Psoas muscle (tissue), 8 donors: ENCODE data around the gene CMTM1. TPM values are rescaled to one million over a fixed set of nuclear protein-coding genes. Genes with fewer than 3 reads are reported as not detected.

Experiments used
- ATAC-seq, 4 donors: fragments of 200-7000 bp; cut with Tn5 transposase; one replicate each; pipeline ENCODE4 v1.9.1; 2020; ENCODE audit warnings: moderate library complexity in 3 of 4, mild to moderate bottlenecking in 2 of 4
- DNase-seq, 2 donors: peaks; one replicate each; pipeline ENCODE4 v3.0.0-alpha.2; 2020
- H3K27ac ChIP-seq: fragments of 200-600 bp; one replicate; pipeline ENCODE4 v1.8.0; 2022
- H3K27me3 ChIP-seq, 3 donors: fragments of 200-600 bp in 1 of 3; one replicate each; pipeline versions ENCODE4 v1.6.1 to v1.8.0; 2013 to 2022; ENCODE audit warnings: low read length in 2 of 3, mild to moderate bottlenecking in 2 of 3, moderate library complexity in 1 of 3; ENCODE audit not compliant: insufficient read depth in 3 of 3
- H3K36me3 ChIP-seq, 2 donors: fragments of 200-600 bp in 1 of 2; one replicate each; pipeline versions ENCODE4 v1.6.1 to v1.8.0; 2013 to 2022; ENCODE audit warnings: low read depth in 1 of 2, mild to moderate bottlenecking in 1 of 2, moderate library complexity in 1 of 2; ENCODE audit not compliant: insufficient read depth in 1 of 2
- H3K4me1 ChIP-seq: fragments of 200-600 bp; one replicate; pipeline ENCODE4 v1.8.0; 2022
- H3K4me3 ChIP-seq: fragments of 200-600 bp; one replicate; pipeline ENCODE4 v1.8.0; 2022; ENCODE audit warnings: mild to moderate bottlenecking
- H3K9me3 ChIP-seq: fragments of 200-600 bp; one replicate; pipeline ENCODE4 v1.8.0; 2022
- WGBS, 3 donors: extraction: QIAGEN DNeasy Blood & Tissue Kit; methylation state at CpG; one replicate each; pipeline versions ENCODE4 v1.1.6 to v1.1.7; 2013; 5-methylcytosine and 5-hydroxymethylcytosine counted together
- intact Hi-C, 2 donors: fragments of 100-400 bp; cut with DNase I; formaldehyde crosslinking; loops; one replicate each; pipeline versions ENCODE4 v1.11.0 to v1.14.2; 2022
- polyA plus RNA-seq, 3 donors: library from polyadenylated mRNA; stranded (reverse); fragments of 200-250 nt; gene quantifications; one replicate each; pipeline ENCODE4 v1.2.3, GENCODE V29; 2013
- total RNA-seq, 4 donors: library from RNA; stranded (reverse); fragmentation: NEBNext Ultra II Directional in 2 of 4; extraction: Animal tissue kit (Norgen Biotek cat#: 25700) in 2 of 4; gene quantifications; one replicate each; pipeline versions ENCODE4 v1.2.1 to v1.2.4, GENCODE V29; 2021 to 2023
- TF ChIP-seq, protein P1 (sequence below): fragments of 200-600 bp; IDR thresholded peaks from one replicate; pipeline ENCODE4 v1.8.0; 2022; ENCODE audit warnings: antibody characterized with exemption
- donor health status: healthy with polysubstance abuse.
- donor health status: DM: no; HTN: no; CAD: no; lungs with moderate emphysema.
- donor health status: Bipolar disorder and iron deficiency.
- donor health status: healthy.
- donor health status: DM: yes; HTN: yes; CAD: no.
- donor health status: DM: no; HTN: no; CAD: no.
- donor health status: DM: no; HTN: no; CAD: no.
- donor health status: DM: yes; HTN: yes; CAD: no.

Gene CMTM1
- total and polyA plus RNA-seq, 7 donors: 0.04 to 1.1 (median 0.50) TPM; not detected in 3

DNA sequence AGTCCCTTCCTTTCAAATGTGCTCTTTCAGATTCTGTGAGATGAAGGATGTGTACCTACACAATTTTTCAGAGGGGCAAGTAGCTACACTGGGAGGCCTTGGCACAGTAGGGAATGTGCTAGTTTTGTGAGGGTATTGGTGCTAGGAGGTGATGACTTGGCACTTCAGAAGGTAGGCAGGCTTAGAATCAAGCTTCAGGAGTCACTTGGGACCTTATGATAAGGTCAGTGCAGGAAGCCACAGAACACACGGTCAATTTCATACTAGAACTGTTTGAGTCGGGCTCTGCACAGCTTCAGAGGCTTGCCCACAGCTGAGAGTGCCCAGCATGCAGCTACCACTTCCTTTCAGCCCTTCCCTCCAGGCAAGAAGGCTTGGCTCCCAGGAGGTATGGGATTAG is 6.1 kb downstream of the CMTM1 start:
- TF ChIP-seq, protein P1, sequence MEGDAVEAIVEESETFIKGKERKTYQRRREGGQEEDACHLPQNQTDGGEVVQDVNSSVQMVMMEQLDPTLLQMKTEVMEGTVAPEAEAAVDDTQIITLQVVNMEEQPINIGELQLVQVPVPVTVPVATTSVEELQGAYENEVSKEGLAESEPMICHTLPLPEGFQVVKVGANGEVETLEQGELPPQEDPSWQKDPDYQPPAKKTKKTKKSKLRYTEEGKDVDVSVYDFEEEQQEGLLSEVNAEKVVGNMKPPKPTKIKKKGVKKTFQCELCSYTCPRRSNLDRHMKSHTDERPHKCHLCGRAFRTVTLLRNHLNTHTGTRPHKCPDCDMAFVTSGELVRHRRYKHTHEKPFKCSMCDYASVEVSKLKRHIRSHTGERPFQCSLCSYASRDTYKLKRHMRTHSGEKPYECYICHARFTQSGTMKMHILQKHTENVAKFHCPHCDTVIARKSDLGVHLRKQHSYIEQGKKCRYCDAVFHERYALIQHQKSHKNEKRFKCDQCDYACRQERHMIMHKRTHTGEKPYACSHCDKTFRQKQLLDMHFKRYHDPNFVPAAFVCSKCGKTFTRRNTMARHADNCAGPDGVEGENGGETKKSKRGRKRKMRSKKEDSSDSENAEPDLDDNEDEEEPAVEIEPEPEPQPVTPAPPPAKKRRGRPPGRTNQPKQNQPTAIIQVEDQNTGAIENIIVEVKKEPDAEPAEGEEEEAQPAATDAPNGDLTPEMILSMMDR: no peak
- no peak overlapping the region for H3K4me3 ChIP-seq
- ATAC-seq: no peak
- peaks cover 0 to 23% (median under 1%) of the 10 kb centered on the region in 3 donors for H3K27me3 ChIP-seq
- H3K4me1 ChIP-seq: no peaks in the 10 kb centered on the region
- H3K9me3 ChIP-seq: no peaks in the 10 kb centered on the region
- WGBS, 3 donors: 49 to 73% (median 58%) methylated on average over 2 of the region's 2 CpGs
- no peaks in the 10 kb centered on the region for H3K36me3 ChIP-seq
- DNase-seq: no peak
- intact Hi-C loops: no loop called here
- H3K27ac ChIP-seq: no peak overlapping the region

DNA sequence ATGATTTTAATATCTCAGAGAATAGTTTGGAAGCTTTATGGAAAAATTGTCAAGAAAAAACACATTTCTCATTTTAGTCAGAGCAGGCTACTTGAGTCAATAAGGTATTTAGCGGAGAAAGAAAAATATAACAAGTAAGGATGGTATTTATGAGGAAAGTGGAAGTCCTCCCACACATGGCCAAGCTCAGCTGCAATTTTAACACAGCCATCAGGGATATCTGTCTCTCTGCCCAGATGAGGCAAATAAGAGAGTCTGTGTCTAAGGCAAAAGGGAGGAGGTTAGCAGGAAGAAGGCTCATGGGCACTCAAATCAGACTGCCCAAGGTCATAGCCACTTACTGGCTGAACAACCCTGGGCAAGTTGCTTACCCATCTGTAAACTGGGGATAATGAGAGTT is 7.8 kb downstream of the CMTM1 start:
- no peak overlapping the region for H3K4me3 ChIP-seq
- WGBS, 3 donors: 92 to 98% (median 97%) methylated on average over 1 of the region's 1 CpG
- no peak for ATAC-seq

DNA sequence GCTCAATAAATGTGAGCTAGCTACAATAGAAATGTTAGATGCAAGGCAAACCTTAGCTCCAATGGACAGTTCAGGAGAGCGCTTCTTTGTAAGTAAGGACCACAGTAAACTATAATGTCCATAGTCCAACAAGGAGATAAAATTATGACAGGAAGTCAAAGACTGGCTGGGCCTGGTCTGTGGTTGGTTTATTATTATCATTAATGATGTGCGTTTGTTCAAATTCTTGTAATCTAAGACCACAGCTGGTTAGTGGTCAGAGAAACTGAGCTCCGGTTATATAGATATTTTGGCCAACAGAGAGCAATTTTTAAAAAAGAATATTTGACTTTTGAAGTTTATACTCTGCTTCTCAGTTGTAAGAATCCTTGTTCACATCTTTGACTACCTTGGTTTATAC is 8.3 kb downstream of the CMTM1 start:
- no peak for DNase-seq
- intact Hi-C loops: no loop called here
- Histone ChIP-seq H3K4me3 (no peak overlapping the region), H3K27ac (no peak overlapping the region), H3K4me1 (peaks cover 12% of the 10 kb centered on the region), H3K36me3 (no peaks in the 10 kb centered on the region), H3K9me3 (no peaks in the 10 kb centered on the region), H3K27me3 (peaks cover 1 to 44% (median 3%) of the 10 kb centered on the region in 3 donors)
- TF ChIP-seq, protein P1: no peak
- no peak for ATAC-seq
- 96 to 100% (median 99%) methylated on average over 3 of the region's 3 CpGs for WGBS, 3 donors

More for the DNA sequence above, 7.8 kb downstream of the CMTM1 start:
- peaks cover 1 to 40% (median 3%) of the 10 kb centered on the region in 3 donors for H3K27me3 ChIP-seq
- no peak for DNase-seq
- TF ChIP-seq, protein P1: no peak
- H3K27ac ChIP-seq: no peak overlapping the region
- H3K9me3 ChIP-seq: no peaks in the 10 kb centered on the region
- H3K4me1 ChIP-seq: peaks cover 8% of the 10 kb centered on the region
- intact Hi-C loops: no loop called here
- H3K36me3 ChIP-seq: no peaks in the 10 kb centered on the region

DNA sequence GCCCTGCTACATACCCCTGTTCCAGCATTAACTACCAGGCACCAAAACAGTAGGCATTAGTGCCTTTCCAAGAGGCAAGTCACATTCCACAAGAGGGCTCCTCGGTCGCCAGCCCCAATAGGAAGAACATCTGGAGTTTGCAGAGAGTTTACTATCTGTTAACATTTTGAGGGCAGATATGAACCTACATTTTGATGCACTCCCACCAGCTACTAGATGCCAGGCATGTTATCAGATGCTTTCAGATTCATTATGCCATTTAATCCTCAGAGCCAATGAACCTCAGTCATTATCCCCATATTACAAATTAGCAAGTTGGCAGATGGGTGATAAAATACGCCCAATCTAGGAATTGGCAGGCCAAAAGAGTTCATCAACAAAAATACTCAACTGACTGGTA is 8.8 kb downstream of the CMTM1 start:
- ATAC-seq: no peak
- no peak overlapping the region for H3K4me3 ChIP-seq
- peaks cover 15% of the 10 kb centered on the region for H3K4me1 ChIP-seq
- no peaks in the 10 kb centered on the region for H3K9me3 ChIP-seq
- DNase-seq: no peak
- peaks cover 1 to 44% (median 3%) of the 10 kb centered on the region in 3 donors for H3K27me3 ChIP-seq
- 96 to 99% (median 97%) methylated on average over 3 of the region's 3 CpGs for WGBS, 3 donors
- H3K27ac ChIP-seq: no peak overlapping the region
- intact Hi-C loops: no loop called here
- no peaks in the 10 kb centered on the region for H3K36me3 ChIP-seq
- TF ChIP-seq, protein P1: no peak

DNA sequence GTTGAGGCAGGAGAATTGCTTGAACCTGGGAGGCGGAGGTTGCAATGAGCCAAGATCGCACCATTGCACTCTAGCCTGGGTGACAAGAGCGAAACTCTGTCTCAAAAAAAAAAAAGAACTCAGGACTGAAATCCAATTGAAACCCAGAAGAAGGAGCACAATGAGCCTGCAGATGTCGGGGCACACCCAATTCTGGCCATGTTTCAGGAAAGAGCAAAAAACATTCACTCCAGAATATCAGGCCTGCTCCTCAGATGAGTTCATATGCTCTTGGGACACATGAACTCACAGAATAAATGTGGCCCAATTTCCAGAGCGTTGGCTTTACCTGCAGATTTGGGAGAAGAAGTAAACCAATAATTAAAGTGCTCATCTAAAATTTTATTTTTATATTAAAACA is 10.1 kb downstream of the CMTM1 start:
- H3K9me3 ChIP-seq: no peaks in the 10 kb centered on the region
- peaks cover 1 to 44% (median 3%) of the 10 kb centered on the region in 3 donors for H3K27me3 ChIP-seq
- H3K27ac ChIP-seq: no peak overlapping the region
- TF ChIP-seq, protein P1: no peak
- no peak for DNase-seq
- H3K4me3 ChIP-seq: no peak overlapping the region
- H3K4me1 ChIP-seq: peaks cover 27% of the 10 kb centered on the region
- no peaks in the 10 kb centered on the region for H3K36me3 ChIP-seq
- intact Hi-C loops: no loop called here
- no peak for ATAC-seq
- WGBS, 3 donors: 77 to 81% (median 80%) methylated on average over 5 of the region's 5 CpGs
